HG02623 (cell line): ENCODE measurements around the gene UBASH3B.

ENCODE experiments used
- ATAC-seq: cut with Tn5 transposase; IDR thresholded peaks from one replicate; pipeline ENCODE4 v1.9.1; 2021; ENCODE audit warnings: moderate library complexity; ENCODE audit not compliant: unreplicated experiment

Gene UBASH3B

DNA sequence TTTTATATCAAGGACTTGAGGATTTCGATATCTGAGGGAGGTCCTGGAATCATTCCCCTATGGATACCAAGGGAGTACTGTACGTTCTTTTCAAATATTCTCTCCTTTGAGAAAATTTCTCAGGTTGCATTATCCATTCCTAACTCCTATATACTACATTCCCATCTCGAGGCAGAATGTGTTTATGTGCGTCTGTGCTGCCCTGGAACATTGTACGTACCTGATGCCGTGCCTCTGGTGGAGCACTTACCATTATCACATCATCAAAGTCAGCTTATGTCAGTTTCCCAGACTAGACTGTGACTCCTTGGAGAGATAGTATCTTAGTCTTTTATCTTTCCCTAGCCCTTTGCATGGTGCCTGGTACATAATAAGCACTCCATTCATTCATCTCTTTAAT lies 21.7 kb downstream of the UBASH3B start:
- no peak for ATAC-seq

- ATAC-seq, result no peak
Measured at GRCh38 chr11:122678406-122678805, 22.9 kb downstream of the UBASH3B start.

DNA sequence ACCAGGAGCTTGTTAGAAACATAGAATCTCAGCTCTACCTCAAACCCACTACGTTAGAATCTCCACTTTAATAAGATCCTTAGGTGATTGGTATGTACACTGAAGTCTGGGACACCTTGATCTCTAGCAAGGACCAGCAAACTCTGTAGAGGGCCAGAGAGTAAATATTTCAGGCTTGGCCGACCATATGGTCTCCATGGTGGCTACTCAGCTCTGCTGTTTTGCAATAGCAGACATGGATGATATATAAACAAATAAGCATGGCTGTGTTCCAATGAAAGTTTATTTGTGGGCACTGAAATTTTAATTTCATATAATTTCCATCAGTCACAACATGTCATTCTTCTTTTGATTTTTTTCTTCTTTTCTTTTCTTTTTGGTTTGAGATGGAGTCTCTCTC lies 23.9 kb downstream of the UBASH3B start:
- no peak for ATAC-seq

DNA sequence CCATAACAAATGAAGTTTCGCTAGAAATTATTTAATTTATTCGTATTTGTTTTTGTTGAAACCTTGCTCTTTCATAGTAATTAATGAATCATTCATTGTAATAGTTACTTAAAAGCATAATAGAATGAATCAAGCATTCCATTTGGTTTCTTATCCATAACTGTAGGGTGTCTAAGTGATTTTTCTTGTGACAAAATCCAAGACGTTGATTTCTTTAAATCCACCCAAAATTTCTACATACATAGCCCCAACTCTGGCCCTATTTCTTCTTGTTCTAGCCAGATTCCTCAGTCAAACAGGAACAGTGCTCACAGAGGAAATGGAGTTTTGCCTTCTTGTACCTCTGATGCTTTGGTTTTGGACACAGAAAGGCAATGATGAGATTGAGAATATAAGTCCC lies 25.5 kb downstream of the UBASH3B start:
- ATAC-seq, result no peak

DNA sequence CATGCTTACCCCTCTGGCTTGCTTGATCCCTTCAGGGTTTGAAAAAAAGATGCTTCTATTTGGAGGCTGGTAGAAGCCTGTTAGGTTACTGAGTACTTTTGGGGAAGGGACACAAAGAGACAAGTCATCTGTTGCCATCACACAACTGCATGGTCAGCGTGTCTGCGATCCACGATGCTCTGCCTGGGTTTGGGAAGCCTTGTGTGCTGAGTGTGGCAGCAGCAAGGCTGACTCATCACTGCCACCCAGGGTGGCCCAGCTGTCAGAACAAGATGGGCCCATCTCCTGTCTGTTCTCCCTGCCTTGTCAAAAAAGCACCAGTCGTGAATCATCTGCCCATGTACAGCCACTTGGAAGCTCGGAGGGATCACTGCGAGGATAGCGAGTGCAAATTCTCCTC lies 26.2 kb downstream of the UBASH3B start:
- no peak for ATAC-seq

DNA sequence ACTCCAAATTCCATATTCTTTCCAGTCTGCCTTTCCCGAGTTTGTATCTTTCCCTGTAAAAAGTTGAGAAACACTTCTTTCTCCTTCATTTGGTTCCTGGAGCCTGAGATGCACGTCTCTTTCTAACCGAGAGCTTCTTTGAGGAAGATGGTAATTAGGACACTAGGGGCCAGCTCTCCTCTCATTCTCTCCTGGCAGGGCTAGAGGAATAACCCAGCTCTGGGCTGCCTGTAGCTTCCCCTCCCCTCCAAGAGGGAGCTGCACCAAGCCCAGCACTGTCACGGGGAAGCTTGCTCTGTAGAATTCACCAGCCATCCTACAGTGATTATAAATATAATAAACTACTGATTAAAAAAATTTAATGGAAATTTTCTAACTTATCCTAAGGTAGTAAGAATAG lies 26.9 kb downstream of the UBASH3B start:
- ATAC-seq, result no peak

DNA sequence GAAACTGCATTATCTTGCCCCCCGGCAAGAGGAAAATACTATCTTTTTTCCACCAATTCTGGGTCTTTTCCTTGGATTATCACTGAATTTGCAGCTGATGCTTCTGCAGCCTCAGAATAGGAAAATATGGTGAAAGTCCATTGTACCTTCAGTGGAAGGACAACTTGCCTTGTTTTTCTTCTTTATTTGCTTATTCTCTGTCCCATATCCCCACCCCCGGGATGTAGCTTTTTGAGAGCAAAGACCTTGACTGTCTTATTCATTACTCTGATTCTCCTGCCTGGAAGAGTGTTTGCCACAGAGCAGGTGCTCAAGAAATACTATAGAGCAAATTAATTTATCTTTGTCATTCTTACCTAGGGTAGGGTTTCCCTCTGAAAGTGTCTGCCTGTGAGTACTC lies 29.5 kb downstream of the UBASH3B start:
- no peak for ATAC-seq

GRCh38 chr11:122686111-122686510 lies 30.6 kb downstream of the UBASH3B start:
- ATAC-seq, result no peak

- no peak for ATAC-seq
Measured at GRCh38 chr11:122690384-122690783, 34.9 kb downstream of the UBASH3B start.

GRCh38 chr11:122690801-122691548 lies 35.5 kb downstream of the UBASH3B start:
- ATAC-seq, result no peak

GRCh38 chr11:122691549-122692150 lies 36.1 kb downstream of the UBASH3B start:
- no peak for ATAC-seq

DNA sequence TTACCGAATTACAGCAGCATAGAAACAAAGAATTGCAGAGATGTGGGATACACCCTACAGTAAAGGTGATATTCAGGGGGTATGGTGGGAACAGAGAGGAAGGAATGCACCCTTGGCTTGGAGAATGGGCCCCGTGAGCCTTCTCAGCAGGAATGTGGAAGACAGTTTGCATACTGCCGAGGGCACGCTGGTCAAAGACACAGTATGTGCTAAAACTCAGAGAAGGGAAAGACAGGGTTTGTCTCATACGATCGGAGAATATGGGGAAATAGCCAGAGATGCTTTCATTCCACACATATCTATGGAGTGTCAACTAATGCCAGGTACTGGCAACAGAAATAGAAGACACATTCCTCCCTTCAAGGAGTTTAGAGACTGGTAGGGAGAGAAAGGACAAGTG lies 36.9 kb downstream of the UBASH3B start:
- no peak for ATAC-seq

DNA sequence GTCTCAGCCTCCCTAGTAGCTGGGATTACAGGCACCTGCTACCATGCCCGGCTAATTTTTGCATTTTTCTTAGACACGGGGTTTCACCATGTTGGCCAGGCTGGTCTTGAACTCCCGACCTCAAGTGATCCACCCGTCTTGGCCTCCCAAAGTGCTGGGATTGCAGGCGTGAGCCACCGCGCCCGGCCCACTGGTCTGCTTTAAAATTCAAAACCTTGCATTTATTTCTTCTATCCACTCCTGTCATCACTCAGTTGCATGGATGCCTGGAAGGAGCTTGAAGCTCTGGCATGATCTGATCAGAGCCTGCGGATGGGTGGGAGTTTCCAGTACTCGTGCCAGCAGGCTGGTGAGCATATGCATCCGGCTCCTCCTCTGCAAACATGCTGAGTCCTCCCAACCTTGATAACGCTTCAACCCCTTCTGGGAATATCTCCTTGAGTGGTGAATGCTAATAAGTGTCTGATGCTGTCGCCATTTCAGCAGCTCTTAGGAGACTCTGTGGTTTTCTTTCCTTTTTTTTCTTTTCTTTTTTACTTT lies 39.6 kb downstream of the UBASH3B start:
- no peak for ATAC-seq

GRCh38 chr11:122696662-122697061 lies 41.1 kb downstream of the UBASH3B start:
- ATAC-seq, result no peak

DNA sequence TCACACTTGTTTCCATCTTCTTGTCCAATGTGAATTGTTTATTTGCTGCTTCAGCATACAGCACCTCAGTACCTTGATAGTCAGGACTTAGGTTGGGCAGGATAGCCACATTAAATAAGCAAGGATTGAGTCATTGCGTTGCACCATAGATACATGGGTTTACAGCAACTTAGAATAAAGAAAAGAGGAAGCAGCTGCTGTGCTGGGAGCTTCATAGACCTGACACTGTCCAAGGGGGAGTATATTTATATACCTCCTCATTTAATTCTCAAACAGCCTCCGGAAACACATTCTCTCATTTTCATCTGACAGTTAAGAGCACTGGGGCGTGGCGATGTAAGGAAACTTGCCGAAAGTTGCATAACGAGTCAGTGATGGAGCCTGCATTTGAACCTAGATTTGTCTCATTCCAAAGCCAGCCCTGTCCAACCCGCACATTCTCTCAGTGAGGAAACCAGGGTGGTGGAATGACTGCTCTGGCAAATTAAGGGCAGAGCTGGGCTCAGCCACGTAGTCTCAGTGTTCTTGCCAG lies 42.2 kb downstream of the UBASH3B start:
- ATAC-seq, result peak; percentile 77

GRCh38 chr11:122698392-122698791 lies 42.9 kb downstream of the UBASH3B start:
- ATAC-seq, result no peak

DNA sequence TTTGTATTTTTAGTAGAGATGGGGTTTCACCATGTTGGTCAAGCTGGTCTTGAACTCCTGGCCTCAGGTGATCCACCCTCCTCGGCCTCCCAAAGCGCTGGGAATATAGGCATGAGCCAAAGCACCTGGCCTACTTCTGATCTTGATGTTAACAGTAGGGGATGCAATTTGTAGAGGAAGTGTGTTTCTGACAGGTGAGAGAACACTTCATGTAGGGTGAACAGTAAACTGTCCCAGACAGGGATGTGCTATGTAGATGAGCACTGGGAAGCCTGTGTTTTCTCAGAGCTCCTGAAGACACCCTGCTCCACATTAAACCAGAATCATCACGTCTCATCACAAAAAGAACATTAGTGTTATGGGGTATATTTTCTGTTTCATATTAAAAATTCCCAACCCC lies 45.1 kb downstream of the UBASH3B start:
- ATAC-seq, result no peak

GRCh38 chr11:122701143-122701542 lies 45.6 kb downstream of the UBASH3B start:
- no peak for ATAC-seq

- no peak for ATAC-seq
Measured at GRCh38 chr11:122703541-122704272, 48.2 kb downstream of the UBASH3B start.

GRCh38 chr11:122705396-122705795 lies 49.9 kb downstream of the UBASH3B start:
- ATAC-seq, result no peak

- no peak for ATAC-seq
Measured at GRCh38 chr11:122706291-122707088, 51.0 kb downstream of the UBASH3B start.
